ENCODE data around the gene ATP11C.
A peak's percentile ranks its signal among the peaks of the same experiment; 100 is the strongest.
"Not testable (repeated sequence)": the region's sequence is repeated elsewhere in the genome, so short reads cannot be mapped to it uniquely, and the experiment has no call there.

- TF ChIP-seq CTCF (IDR thresholded peaks at IDR 0.05): peak in 1 of 6 experiments; percentile 6
- TF ChIP-seq POLR2A (IDR thresholded peaks at IDR 0.05): not testable (repeated sequence)
Measured at GRCh38 chrX:139966159-139966558, 33.3 kb upstream of the ATP11C start.

Data from adrenal gland (tissue), 5 donors.